H1 (cell line): ENCODE measurements around the gene SPHKAP. TPM values are rescaled to one million over a fixed set of nuclear protein-coding genes. Genes with fewer than 3 reads are reported as not detected.

Experiments
- CTCF ChIA-PET: fragments of 300-600 bp; sonication (Branson Sonifier 250); formaldehyde crosslinking; loops from one replicate; lab custom pipeline; 2021; ENCODE audit not compliant: partially characterized antibody; lab: Charles Lee
- POLR2A ChIA-PET: fragments of 300-600 bp; sonication (Branson Sonifier 250); formaldehyde crosslinking; loops from one replicate; lab custom pipeline; 2021; ENCODE audit warnings: inconsistent platforms; ENCODE audit not compliant: partially characterized antibody; lab: Charles Lee
- DNase-seq, 2 experiments: peaks; one replicate each; pipeline versions ENCODE4 v3.0.0 to v3.0.0-alpha.2; 2010 to 2022; ENCODE audit warnings: low spot score in 2 of 2, low read depth in 1 of 2, mixed read lengths in 1 of 2
- FAIRE-seq: peaks from 2 replicates; lab custom pipeline; 2011; peaks lifted over from hg19 to GRCh38; lab: Jason Lieb, UNC
- H2AFZ ChIP-seq: 2 replicates; pipeline ENCODE4 v1.8.1; 2012; ENCODE audit warnings: low read length, inconsistent platforms
- H2AK5ac ChIP-seq: 2 replicates; pipeline ENCODE4 v1.6.1; 2013; ENCODE audit warnings: low read depth, low read length
- H2BK120ac ChIP-seq: replicated peaks from 2 replicates; pipeline ENCODE3; 2013; ENCODE audit warnings: low read depth, low read length, inconsistent platforms
- H2BK12ac ChIP-seq: 2 replicates; pipeline ENCODE4 v1.6.1; 2013; ENCODE audit warnings: low read depth, low read length
- H2BK15ac ChIP-seq: 2 replicates; pipeline ENCODE4 v1.6.1; 2013; ENCODE audit warnings: low read length
- H2BK20ac ChIP-seq: 2 replicates; pipeline ENCODE4 v1.6.1; 2013; ENCODE audit warnings: low read length
- H2BK5ac ChIP-seq: 2 replicates; pipeline ENCODE4 v1.6.1; 2013; ENCODE audit warnings: low read depth, low read length
- H3K14ac ChIP-seq: 2 replicates; pipeline ENCODE4 v1.6.1; 2013; ENCODE audit warnings: inconsistent platforms; ENCODE audit not compliant: insufficient read length
- H3K18ac ChIP-seq: 2 replicates; pipeline ENCODE4 v1.6.1; 2013; ENCODE audit warnings: low read length; ENCODE audit errors: extremely low read depth
- H3K23ac ChIP-seq: 2 replicates; pipeline ENCODE4 v1.6.1; 2013; ENCODE audit warnings: inconsistent platforms; ENCODE audit not compliant: insufficient read length
- H3K23me2 ChIP-seq: 2 replicates; pipeline ENCODE4 v1.6.1; 2013; ENCODE audit warnings: low read depth, low read length
- H3K27ac ChIP-seq: 2 replicates; pipeline ENCODE4 v1.6.1; 2011; ENCODE audit warnings: low read depth, low read length, inconsistent platforms
- H3K27me3 ChIP-seq, 4 experiments: replicated peaks in 1 of 4; 1 replicate in 1 of 4; 2 replicates in 3 of 4; pipeline versions ENCODE4 v1.6.1 to v1.8.1; 2011 to 2013; ENCODE audit warnings: low read length in 3 of 4, mild to moderate bottlenecking in 3 of 4, inconsistent platforms in 2 of 4, mixed read lengths in 2 of 4, moderate library complexity in 1 of 4; ENCODE audit not compliant: control insufficient read depth in 3 of 4, insufficient read depth in 3 of 4; ENCODE audit errors: extremely low read depth in 1 of 4
- H3K36me3 ChIP-seq, 4 experiments: 2 replicates each; pipeline versions ENCODE4 v1.6.1 to v1.8.1; 2011 to 2013; ENCODE audit warnings: mild to moderate bottlenecking in 4 of 4, low read length in 3 of 4, moderate library complexity in 2 of 4, control low read depth in 1 of 4, inconsistent platforms in 1 of 4; ENCODE audit not compliant: insufficient read depth in 4 of 4, control insufficient read depth in 2 of 4
- H3K4ac ChIP-seq: replicated peaks from 2 replicates; pipeline ENCODE3; 2013; ENCODE audit warnings: low read length, low read depth, mixed read lengths, inconsistent platforms; ENCODE audit not compliant: insufficient read length
- H3K4me1 ChIP-seq, 4 experiments: replicated peaks in 1 of 4; 1 replicate in 1 of 4; 2 replicates in 3 of 4; pipeline versions ENCODE4 v1.6.1 to v1.8.1; 2011 to 2013; ENCODE audit warnings: low read length in 3 of 4, inconsistent platforms in 2 of 4, mixed read lengths in 1 of 4; ENCODE audit not compliant: insufficient read depth in 4 of 4, control insufficient read depth in 3 of 4
- H3K4me2 ChIP-seq, 2 experiments: 2 replicates each; pipeline versions ENCODE4 v1.6.1 to v1.8.1; 2011 to 2013; ENCODE audit warnings: low read depth in 2 of 2, low read length in 2 of 2, control low read depth in 1 of 2, inconsistent platforms in 1 of 2, mild to moderate bottlenecking in 1 of 2; ENCODE audit not compliant: insufficient read depth in 1 of 2
- H3K4me3 ChIP-seq, 4 experiments: fragments of 200-600, 300-600 bp in 1 of 4; sonication (generic), shearing (Covaris generic), sonication (Bioruptor Twin) in 1 of 4; 2 replicates each; pipeline versions ENCODE4 v1.5.1 to v1.8.1; 2011 to 2016; ENCODE audit warnings: low read length in 4 of 4, low read depth in 3 of 4, control low read depth in 2 of 4, inconsistent platforms in 2 of 4, mild to moderate bottlenecking in 2 of 4, mixed read lengths in 1 of 4, moderate library complexity in 1 of 4; ENCODE audit not compliant: insufficient read depth in 2 of 4; ENCODE audit errors: extremely low read depth in 1 of 4
- H3K56ac ChIP-seq: replicated peaks from 2 replicates; pipeline ENCODE3; 2013; ENCODE audit warnings: low read depth, mild to moderate bottlenecking, mixed read lengths, low read length, inconsistent platforms; ENCODE audit not compliant: insufficient read length
- H3K79me1 ChIP-seq: 2 replicates; pipeline ENCODE4 v1.6.1; 2013; ENCODE audit warnings: low read depth, low read length, control low read depth
- H3K79me2 ChIP-seq, 2 experiments: 2 replicates each; pipeline versions ENCODE4 v1.6.1 to v1.8.1; 2012 to 2013; ENCODE audit warnings: low read length in 2 of 2, mild to moderate bottlenecking in 2 of 2, inconsistent platforms in 1 of 2; ENCODE audit not compliant: insufficient read depth in 2 of 2, control insufficient read depth in 1 of 2
- H3K9ac ChIP-seq, 4 experiments: replicated peaks in 1 of 4; 1 replicate in 1 of 4; 2 replicates in 3 of 4; pipeline versions ENCODE4 v1.6.1 to v1.8.1; 2011 to 2013; ENCODE audit warnings: low read depth in 3 of 4, low read length in 3 of 4, control low read depth in 2 of 4, mild to moderate bottlenecking in 2 of 4, moderate library complexity in 2 of 4, inconsistent platforms in 1 of 4; ENCODE audit errors: extremely low read depth in 1 of 4
- H3K9me3 ChIP-seq, 2 experiments: 2 replicates each; pipeline versions ENCODE4 v1.6.1 to v1.8.1; 2012 to 2013; ENCODE audit warnings: mild to moderate bottlenecking in 2 of 2, moderate library complexity in 2 of 2, control low read depth in 1 of 2, inconsistent platforms in 1 of 2, low read depth in 1 of 2, low read length in 1 of 2, mixed read lengths in 1 of 2; ENCODE audit not compliant: insufficient read depth in 2 of 2
- H4K20me1 ChIP-seq, 2 experiments: replicated peaks in 1 of 2; 2 replicates each; pipeline versions ENCODE3 to v1.8.1; 2011 to 2013; ENCODE audit warnings: inconsistent platforms in 2 of 2, low read length in 2 of 2, mild to moderate bottlenecking in 1 of 2; ENCODE audit not compliant: insufficient read depth in 2 of 2, control insufficient read depth in 1 of 2
- H4K5ac ChIP-seq: 2 replicates; pipeline ENCODE4 v1.6.1; 2013; ENCODE audit warnings: low read length, low read depth, mixed read lengths, inconsistent platforms; ENCODE audit not compliant: insufficient read length
- H4K8ac ChIP-seq: 2 replicates; pipeline ENCODE4 v1.8.0; 2013; ENCODE audit warnings: mild to moderate bottlenecking, moderate library complexity, low read length, inconsistent platforms; ENCODE audit not compliant: insufficient read depth; ENCODE audit errors: extremely low read depth
- H4K91ac ChIP-seq: replicated peaks from 2 replicates; pipeline ENCODE3; 2013; ENCODE audit warnings: low read length, mixed read lengths, inconsistent platforms; ENCODE audit not compliant: insufficient read length
- ASH2L ChIP-seq: fragments of 200-600, 300-600 bp; sonication (generic); IDR thresholded peaks from one replicate; pipeline ENCODE4 v1.7.1; 2017; ENCODE audit warnings: low read length
- ATF2 ChIP-seq: IDR thresholded peaks from 2 replicates; pipeline ENCODE4 v1.6.1; 2012; ENCODE audit warnings: low read length, inconsistent platforms
- BRCA1 ChIP-seq: IDR thresholded peaks from 2 replicates; pipeline ENCODE4 v1.6.1; 2012; ENCODE audit warnings: low read depth, low read length, improper control_type of control experiment
- CBX5 ChIP-seq: fragments of 300-800, 300-1000 bp; sonication (generic); IDR thresholded peaks from 2 replicates; pipeline ENCODE4 v1.7.1; 2016; ENCODE audit warnings: antibody characterized with exemption, low read length, low read depth
- CEBPB ChIP-seq: IDR thresholded peaks from 2 replicates; pipeline ENCODE4 v1.6.1; 2012; ENCODE audit warnings: low read depth, low read length
- EZH2 ChIP-seq: fragments of 200-600 bp; sonication (generic); IDR thresholded peaks from 2 replicates; pipeline ENCODE4 v1.7.1; 2012; ENCODE audit warnings: low read depth, mild to moderate bottlenecking, moderate library complexity, low read length, inconsistent platforms; ENCODE audit not compliant: severe bottlenecking
- FOSL1 ChIP-seq: IDR thresholded peaks from 2 replicates; pipeline ENCODE4 v1.6.1; 2011; ENCODE audit warnings: mild to moderate bottlenecking, low read depth, low read length, moderate library complexity; ENCODE audit not compliant: insufficient read depth
- HDAC2 ChIP-seq, 2 experiments: fragments of 300-600 bp in 1 of 2; sonication (generic) in 1 of 2; IDR thresholded peaks; 2 replicates each; pipeline ENCODE4 v1.6.1; 2011 to 2012; ENCODE audit warnings: low read depth in 2 of 2, low read length in 2 of 2, mild to moderate bottlenecking in 2 of 2, moderate library complexity in 2 of 2, borderline replicate concordance in 1 of 2, inconsistent platforms in 1 of 2
- PHF8 ChIP-seq: fragments of 200-600 bp; sonication (generic); conservative IDR thresholded peaks from 2 replicates; pipeline ENCODE4 v1.7.1; 2012; ENCODE audit warnings: low read depth, mild to moderate bottlenecking, inconsistent platforms, low read length, moderate library complexity
- POLR2A ChIP-seq, 2 experiments: IDR thresholded peaks; 1 replicate in 1 of 2; 2 replicates in 1 of 2; pipeline ENCODE4 v1.6.1; 2011; ENCODE audit warnings: low read depth in 2 of 2, low read length in 2 of 2, mild to moderate bottlenecking in 2 of 2; ENCODE audit errors: control extremely low read depth in 1 of 2
- RXRA ChIP-seq: IDR thresholded peaks from 2 replicates; pipeline ENCODE4 v1.6.1; 2011; ENCODE audit warnings: low read depth, mild to moderate bottlenecking, low read length, moderate library complexity; ENCODE audit not compliant: insufficient read depth
- TBP ChIP-seq: IDR thresholded peaks from 2 replicates; pipeline ENCODE4 v1.6.1; 2011; ENCODE audit warnings: low read depth, low read length, improper control_type of control experiment
- YY1 ChIP-seq: IDR thresholded peaks from 2 replicates; pipeline ENCODE4 v1.6.1; 2011; ENCODE audit warnings: low read depth, mild to moderate bottlenecking, low read length
- polyA plus RNA-seq, 7 experiments: library from polyadenylated mRNA; depleted of rRNA in 3 of 7; stranded (reverse) in 5 of 7; unstranded in 2 of 7; fragments of >200 nt in 5 of 7; fragments of 200-250 nt in 2 of 7; gene quantifications; 1 replicate in 5 of 7; 2 replicates in 1 of 7; 4 replicates in 1 of 7; pipeline versions ENCODE4 v1.2.1 to v1.2.3, GENCODE V29; 2011 to 2013; ENCODE audit warnings: missing spikeins in 2 of 7, mixed read lengths in 2 of 7
- total RNA-seq: library from RNA; stranded (reverse); fragmentation: NEBNext Ultra II Directional; extraction: Animal tissue kit (Norgen Biotek cat#: 25700); gene quantifications from 2 replicates; pipeline ENCODE4 v1.2.1, GENCODE V29; 2021
- TF ChIP-seq, protein P1 (sequence below): IDR thresholded peaks from 2 replicates; pipeline ENCODE4 v1.6.1; 2012; ENCODE audit warnings: inconsistent platforms

Gene SPHKAP
- total and polyA plus RNA-seq, 2 of the 8 experiments (the other 6 are each of a cell fraction or from before 2014, with no cell fraction given): 0.02 TPM; not detected in 1

DNA sequence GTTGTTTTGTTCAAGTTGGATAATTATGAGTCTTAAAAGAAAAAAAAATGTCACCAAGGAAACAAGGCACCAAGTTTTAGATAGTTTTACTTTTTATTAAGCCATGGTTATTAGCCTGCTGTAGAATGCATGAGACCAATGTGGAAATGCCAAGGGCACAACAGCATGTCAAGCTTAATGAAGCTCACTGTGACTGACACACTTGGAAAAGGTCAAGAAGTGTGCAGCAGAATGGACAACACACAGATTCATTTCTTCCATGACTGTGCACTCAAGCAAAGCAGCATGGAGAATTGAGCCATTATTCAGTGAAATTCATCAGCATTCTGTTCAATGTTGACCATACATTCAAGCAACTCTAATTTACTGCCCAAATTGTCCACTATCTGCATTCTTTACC is 23.6 kb downstream of the SPHKAP start:
- Histone ChIP-seq H3K79me1 (no peaks in the 10 kb centered on the region), H2AK5ac (no peak overlapping the region), H2BK15ac (no peak overlapping the region), H2BK5ac (no peak overlapping the region), H3K14ac (no peak overlapping the region), H3K4me2 (no peak overlapping the region), H3K27ac (no peak overlapping the region), H3K9ac (no peak overlapping the region), H2BK120ac (no peak overlapping the region), H4K5ac (no peak overlapping the region), H3K18ac (no peak overlapping the region), H3K4ac (no peak overlapping the region), H4K91ac (no peak overlapping the region), H2BK20ac (no peak overlapping the region), H3K36me3 (no peaks in the 10 kb centered on the region), H3K27me3 (peaks cover 0 to 1% (median 0%) of the 10 kb centered on the region in 4 experiments; a peak in 1 of 7 replicates), H3K4me1 (no peaks in the 10 kb centered on the region), H2AFZ (no peak overlapping the region), H3K56ac (no peak overlapping the region), H3K23ac (no peak overlapping the region), H3K4me3 (no peak overlapping the region), H3K9me3 (no peaks in the 10 kb centered on the region), H4K8ac (no peak overlapping the region), H4K20me1 (no peaks in the 10 kb centered on the region), H3K79me2 (no peaks in the 10 kb centered on the region), H3K23me2 (no peaks in the 10 kb centered on the region), H2BK12ac (no peak overlapping the region)
- POLR2A ChIA-PET: no interaction called here
- DNase-seq (no peak), FAIRE-seq (no peak)
- CTCF ChIA-PET: interaction anchor here (0.6 kb wide), 1 partner anchor 509 kb away, joined by 3 read pairs; no protein-coding TSS in a partner anchor
- TF ChIP-seq YY1 (no peak), TBP (no peak), BRCA1 (no peak), RXRA (no peak), CBX5 (no peak), PHF8 (no peak), CEBPB (no peak), POLR2A (IDR thresholded peaks at IDR 0.05; ENCODE audit: control extremely low read depth in 1 of 2, low read depth in 2 of 2, low read length in 2 of 2) (no peak), ASH2L (no peak), HDAC2 (IDR thresholded peaks at IDR 0.05; ENCODE audit: borderline replicate concordance in 1 of 2, low read depth in 2 of 2, low read length in 2 of 2) (no peak), EZH2 (no peak), ATF2 (no peak), FOSL1 (no peak)
- TF ChIP-seq, protein P1, sequence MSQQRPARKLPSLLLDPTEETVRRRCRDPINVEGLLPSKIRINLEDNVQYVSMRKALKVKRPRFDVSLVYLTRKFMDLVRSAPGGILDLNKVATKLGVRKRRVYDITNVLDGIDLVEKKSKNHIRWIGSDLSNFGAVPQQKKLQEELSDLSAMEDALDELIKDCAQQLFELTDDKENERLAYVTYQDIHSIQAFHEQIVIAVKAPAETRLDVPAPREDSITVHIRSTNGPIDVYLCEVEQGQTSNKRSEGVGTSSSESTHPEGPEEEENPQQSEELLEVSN: no peak
